Activated T-cell treated with anti-CD3 and anti-CD28 coated beads for 48 hours (primary cell): ENCODE data around the gene ACP7.
"Not testable (repeated sequence)": the region's sequence is repeated elsewhere in the genome, so short reads cannot be mapped to it uniquely, and the experiment has no call there.

Experiments
- DNase-seq: peaks from one replicate; pipeline ENCODE4 v3.0.0-alpha.2; 2020; ENCODE audit warnings: low read depth

Gene ACP7

DNA sequence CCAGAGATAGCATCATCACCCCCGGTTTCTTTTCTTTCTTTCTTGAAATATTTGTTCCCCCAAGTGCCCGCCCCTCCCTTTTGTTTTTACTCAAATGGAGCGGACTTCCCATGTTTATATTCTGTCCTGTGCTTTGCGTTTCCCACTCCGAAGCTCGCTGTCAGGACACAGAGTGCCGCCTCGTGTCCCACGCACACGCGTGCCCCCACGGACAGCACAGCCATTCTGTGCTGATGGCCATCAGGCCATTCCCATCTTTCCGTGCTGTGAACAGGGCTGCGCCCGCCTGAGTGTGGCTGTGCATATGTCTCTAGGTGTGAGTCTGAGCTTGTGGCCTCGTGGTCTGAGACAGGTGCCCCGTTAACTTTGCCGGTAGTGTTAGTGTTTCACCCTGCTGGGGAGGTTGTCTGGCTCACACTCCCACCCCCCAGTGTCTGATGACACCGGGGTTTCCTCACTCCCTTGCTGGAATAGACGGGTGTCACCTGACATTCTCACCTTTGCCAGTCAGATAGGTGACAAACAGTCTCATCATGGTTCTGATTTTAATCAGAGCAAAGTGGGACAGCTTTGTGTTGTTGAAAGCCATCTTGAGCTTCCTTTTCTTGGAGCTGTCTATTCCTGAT lies 48.3 kb downstream of the ACP7 start:
- DNase-seq, result no peak

DNA sequence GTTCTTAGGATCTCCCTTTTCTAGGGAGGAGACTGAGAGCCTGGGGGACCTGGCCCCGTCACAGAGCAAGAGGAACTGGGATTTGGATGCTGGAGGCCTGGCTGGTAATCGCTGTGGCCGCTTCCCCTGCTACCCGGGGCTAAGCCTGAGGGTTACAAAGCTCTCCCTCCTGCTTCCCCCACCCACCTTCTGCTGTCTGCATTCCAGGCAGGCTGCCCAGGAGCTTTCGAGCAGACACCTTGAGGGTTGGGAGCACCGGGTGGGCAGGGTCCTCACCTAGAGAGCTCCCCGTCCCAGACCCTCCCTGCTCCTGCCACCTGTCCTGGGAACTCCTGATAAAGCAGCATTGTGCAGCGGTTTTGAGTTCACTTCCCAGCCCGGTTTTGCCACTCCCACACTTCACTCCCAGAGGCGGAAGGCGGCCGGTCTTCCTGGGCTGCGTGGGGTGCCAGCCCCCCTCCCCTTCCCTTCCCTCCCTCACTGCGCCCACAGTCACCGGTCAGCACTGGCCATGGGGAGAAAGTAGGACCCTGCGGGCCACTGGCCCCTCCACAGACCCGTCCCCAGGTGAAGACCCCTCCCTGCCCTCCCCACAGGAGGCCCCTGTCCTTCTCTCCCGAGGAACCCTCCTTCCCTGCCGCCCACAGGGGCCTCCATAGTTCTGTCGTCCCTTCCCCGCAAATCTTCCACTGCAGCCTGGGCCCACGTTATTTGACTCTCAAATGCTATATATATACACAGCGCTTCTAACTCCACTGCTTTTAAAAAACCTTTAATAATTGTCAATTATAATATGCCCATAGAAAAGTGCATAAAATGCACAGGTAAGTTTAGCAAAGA lies 49.5 kb downstream of the ACP7 start:
- DNase-seq, result no peak

DNA sequence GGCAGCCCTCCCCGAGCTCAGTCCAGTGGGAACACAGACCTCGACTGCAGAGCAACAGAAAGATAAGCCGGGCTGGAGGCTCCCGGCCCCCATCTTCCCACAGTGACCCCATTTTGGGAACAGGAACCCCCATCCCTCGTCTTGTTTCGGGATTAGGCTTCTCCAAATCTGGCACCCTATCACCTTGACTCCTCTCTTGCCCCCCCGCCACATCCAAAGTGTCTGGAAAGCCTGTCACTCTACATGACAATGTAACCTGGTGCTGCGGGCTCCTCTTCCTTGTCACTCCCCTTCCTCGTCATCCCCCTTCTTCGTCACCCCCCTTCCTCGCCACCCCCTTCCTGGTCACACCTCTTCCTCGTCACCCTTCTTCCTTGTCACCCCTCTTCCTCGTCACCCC lies 51.5 kb downstream of the ACP7 start:
- DNase-seq, result no peak

DNA sequence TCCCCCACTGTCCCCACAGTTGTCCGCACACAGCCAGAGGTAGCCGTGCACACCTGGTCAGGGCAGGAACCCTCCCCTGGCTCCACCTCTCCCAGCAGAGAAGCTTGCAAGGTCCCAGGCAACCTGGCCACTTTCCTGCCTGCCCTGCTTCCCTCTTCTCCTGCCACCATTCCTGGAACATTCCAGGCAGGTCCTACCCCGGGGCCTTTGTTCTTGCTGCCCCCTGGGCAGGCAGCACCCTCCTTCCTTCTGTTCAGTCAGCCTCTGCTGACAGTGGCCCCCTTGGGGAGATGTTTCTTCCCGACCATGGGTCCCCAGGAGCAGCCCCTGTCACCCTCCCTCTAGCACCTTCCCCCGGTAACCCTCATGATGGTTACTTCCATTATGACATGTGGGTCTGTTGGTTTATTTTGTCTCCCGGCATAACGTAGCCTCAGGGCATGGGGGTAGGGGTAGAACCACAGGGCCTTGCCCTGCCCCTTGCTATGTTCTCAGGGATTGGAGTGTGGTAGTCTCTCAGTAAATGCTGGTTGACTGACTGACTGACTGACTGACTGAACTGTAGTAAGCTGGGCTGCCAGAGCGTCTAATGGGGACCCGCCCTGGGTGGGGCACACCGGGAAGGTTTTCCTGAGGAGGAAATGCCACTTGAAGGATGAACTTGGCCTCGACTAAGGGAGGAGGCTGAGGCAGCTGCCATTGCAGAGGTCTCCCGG lies 52.2 kb downstream of the ACP7 start:
- no peak for DNase-seq

DNA sequence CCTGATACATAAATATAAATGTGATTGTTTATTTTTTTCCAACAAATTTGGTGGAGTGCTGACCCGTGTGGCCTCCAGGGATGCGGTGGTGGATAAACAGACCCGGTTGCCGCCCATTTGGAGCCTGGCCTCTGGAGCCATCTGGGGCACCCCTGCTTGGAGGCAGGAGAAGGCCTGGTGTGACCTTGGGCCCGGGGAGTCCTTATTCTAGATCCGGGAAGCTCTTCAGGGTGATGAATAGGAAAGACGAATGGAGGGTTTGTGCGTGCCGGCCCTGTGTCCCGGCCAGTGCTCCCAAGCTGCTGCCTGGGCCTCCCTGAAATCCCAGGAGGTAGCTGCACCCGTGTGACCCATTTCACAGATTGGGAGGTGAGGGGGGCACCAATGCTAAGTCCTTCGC lies 53.0 kb downstream of the ACP7 start:
- no peak for DNase-seq

DNA sequence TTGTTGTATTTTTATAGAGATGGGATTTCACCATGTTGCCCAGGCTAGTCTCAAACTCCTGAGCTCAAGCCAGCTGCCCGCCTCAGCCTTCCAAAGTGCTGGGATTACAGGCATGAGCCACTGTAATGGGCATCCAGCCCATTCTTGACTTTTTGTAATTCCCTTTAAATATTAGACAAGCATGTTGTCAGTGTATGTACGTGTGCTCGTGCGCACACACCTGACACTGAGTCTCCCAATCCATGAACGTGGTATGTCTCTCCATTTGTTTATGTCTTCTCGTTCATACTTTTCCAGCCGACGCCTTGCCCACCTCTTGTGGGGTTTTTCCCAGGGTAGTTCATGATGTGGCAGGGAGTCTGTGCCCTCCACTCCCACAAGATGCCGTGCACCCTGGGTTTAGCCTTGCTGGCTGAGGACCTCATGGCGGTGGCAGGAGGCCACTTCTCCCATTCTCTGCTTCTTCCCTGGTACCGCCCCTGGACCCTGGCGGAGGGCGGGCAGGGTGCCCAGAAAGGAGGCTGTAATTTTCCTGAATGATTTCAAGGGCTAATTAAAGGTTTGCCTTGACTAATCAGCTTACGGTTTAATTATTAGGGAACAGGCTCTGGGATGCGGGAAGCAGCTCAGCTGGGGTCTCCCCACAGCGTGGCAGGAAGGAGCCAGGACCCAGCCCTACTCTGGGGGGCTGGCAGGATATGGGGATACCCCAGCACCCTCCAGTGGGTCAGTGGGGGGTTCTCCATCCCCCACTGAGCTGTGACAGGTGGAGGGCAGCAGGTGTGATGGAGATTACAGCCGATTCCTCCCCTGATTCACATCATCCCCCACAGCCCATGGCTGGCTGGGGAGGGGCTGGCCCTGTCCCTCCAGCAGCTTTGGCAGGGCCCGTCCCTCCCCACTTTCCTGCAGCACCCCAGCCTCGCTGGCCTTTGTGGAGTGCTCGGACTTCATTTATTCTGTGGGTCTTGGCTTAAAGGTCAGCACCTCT lies 54.3 kb downstream of the ACP7 start:
- DNase-seq, result no peak

DNA sequence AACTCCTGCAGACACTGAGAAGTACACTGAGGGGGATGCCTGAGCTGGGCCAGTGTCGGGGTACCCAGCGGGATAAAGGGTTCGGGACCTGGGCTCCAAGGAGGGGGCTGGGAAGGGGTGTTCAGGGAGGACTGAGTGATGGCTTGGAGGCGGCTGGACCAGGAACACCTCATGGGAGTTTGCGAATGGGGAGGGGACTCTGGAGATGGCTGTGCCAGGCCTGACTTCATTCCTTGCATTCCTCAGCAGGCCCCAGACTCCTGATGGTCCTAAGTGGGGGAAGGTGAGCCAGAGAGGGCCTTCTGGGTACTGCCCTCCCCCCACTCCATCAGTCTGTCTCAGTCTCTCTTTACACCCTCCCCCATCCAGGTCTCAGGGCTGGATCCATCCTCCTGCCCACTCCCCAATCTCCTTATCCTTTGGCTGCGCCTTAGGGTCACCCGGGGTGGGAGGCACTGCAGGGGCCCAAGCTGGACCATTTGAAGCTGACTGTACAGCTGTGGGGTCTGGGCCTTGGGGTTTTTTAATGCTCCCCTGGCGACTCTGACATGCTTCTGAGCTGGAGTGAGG lies 55.2 kb downstream of the ACP7 start:
- DNase-seq, result no peak

DNA sequence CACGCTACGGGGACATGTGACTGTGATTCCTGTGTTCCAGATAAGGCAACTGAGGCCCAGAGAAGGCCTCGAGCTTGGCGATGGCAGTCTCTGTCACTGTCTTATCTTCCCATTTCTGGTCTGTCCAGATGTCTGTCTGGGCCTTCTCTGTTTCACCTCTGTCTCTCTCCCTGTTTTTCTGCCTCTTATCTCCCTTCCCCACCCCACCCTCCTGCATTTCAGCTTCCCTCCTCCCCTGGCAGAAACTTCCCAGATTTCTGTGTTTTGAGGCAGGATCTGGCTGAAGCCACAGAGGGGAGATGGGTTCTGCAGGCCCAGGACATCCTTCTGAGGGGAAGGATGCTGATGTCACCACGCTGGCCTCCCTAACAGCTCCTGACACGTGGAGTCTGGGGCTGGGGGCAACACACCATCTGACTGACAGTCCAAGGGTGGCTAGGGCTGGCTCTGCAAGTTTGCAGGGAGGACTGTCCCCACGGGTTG lies 55.8 kb downstream of the ACP7 start:
- DNase-seq, result no peak

DNA sequence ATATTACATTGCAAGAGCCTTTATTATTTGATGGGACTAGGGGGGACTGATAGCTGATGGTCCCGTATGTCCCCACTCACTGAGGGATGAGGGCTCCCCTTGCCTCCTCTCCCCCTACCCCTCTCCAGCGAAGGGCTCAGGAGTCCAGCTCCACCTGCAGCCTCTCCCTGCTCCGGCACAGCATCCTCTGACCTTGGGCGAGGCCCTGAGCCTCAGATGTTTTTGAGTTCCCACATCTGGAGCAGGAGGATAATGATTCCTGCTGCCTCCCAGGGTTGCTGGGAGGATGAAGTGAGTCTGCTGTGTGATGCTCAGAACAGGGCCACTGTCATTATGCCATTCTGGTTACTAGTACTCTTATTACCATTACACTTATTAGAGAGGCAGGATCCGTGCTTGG lies 56.4 kb downstream of the ACP7 start:
- DNase-seq, result no peak

DNA sequence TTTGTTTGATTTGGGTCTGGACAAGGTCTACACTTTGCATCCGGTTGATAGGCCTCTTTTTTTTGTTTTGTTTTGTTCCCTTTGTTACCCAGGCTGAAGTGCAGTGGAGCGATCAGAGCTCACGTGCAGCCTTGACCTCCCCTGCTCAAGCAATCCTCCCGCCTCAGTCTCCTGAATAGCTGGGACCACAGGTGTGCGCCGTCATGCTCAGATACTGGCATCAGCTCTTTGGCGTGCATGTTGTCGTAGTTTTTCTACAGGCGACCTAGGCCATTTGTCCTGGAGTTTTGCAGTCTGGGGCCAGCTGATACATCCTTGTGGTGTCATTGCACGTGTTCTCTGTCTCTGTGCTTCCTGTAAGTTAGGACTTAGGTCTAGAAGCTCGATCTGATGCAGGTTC lies 57.8 kb downstream of the ACP7 start:
- no peak for DNase-seq

DNA sequence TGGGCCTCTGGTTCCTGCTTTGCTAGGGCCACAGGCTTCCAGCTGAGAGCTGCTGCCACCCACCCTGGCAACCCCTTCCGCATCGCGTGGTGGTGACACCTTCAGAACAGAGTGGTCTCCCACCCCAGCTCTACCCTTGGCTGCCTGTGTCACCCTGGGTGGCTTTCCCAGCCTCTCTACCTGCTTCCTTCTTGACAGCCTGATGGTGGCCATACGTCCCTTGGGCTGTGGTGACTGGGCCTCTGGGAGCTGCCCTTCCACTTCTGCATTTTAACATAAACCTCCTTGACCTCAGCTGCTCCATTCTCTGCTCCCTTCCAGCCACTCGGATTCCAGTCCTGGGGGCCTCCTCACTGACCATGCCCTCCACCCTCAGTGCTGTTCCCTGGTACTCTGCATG lies 58.5 kb downstream of the ACP7 start:
- no peak for DNase-seq

DNA sequence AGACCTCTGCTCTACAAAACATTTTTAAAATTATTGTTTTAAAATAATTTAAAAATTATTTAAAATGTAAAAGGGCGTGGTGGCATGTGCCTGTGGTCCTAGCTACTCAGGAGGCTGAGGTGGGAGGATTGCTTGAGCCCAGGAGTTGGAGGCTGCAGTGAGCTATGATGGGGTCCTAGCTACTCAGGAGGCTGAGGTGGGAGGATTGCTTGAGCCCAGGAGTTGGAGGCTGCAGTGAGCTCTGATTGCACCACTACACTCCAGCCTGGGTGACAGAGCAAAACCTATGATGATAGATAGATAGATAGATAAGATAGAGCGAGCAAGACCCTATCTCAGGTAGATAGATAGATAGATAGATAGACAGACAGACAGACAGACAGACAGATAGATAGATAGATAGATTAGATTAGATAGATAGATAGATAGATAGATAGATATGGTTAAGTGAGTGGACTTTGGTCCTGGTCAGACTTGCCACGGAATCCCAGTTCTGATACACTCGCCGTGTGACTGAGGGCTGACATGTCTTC lies 59.7 kb downstream of the ACP7 start:
- not testable (repeated sequence) for DNase-seq

DNA sequence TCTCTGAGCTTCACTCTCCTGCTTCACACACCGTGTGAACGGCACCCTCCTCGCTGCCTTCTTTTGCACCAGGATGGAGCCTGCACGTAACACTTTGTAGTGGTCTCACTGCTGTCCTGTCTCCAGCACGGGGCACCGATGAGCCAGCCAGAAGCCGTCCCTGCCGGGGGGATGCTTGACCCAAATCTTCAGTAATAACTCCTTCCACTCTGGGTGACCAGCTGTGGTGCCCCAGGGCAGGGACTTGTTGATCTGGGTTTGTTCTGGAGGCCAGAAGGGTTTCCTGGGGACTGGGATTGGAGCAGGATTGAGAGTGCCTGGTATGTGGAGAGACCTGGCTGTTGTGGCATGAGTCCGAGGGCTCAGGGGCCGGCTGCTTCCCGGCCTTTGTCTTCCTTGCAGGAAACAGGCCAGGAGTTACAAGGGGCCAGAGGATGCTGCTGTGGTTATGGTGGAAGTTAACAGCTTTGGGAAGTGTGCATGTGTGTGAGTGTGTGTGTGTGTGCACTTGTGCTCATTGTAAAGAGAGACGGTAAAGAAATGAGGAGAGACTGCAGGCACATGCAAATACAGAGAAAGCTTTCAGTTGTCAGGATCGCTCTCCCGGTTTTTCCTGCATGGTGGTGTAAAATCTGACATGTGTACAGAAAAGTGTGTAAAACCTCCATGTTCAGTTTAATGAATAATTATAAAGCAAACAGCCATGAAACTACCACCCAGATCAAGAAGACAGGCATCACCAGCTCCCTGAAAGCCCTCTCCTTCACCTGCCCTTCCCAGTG lies 60.3 kb downstream of the ACP7 start:
- no peak for DNase-seq

DNA sequence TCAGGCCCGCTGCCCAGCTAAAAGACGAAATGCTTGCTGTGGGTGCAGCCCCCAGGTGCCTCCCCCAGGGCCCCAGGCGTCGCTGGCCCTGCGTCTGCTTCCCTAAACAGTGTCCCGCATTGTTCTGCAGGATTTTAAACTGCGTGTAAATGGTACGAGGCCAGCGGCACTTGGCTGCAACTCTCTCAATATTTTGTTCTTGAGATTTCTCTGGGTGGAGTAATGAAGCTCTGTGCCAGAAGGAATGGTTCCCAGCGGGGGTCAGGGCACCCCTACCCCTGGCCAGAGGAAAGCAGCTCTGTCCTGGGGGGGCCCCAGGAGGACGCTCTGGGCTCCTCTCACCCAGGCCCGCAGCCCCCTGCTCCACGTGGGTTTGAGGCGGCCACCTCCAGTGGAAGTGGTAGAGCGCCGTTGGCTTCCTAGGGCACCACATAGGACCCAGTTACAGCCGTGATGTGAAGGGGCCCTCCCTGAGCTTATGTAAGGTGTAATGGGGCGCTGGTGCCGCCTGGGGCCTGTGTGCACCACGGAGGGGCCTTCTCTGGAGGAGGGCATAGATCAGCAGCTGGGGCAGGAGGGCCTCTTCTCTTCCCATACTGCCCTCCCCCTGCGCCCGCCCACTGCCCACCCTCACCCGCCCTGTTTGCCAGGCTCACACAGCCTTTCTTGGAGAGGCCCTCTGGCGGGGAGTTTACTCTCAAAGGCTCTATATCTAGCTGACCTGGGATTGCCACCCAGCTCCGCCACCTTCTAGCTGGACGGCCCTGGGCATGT lies 61.2 kb downstream of the ACP7 start:
- no peak for DNase-seq

DNA sequence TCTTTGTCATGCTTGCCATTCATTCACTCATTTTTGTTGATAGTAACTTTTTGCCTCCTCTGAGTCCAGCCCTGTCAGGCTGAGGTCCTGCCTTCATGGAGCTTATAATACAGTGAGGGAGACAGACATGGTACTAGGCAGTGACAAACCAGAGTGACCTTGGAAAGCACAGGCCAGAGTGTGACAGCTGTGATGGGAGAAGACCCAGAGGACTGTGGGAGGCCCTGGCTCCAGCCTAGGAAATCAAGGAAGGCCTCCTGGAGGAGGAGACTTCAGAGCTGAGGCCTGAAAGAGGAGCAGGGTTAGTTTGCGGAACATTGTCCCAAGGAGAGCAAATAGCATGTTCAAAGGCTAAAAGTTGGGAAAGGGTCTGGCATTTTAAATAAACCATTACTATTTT lies 61.9 kb downstream of the ACP7 start:
- DNase-seq, result no peak

DNA sequence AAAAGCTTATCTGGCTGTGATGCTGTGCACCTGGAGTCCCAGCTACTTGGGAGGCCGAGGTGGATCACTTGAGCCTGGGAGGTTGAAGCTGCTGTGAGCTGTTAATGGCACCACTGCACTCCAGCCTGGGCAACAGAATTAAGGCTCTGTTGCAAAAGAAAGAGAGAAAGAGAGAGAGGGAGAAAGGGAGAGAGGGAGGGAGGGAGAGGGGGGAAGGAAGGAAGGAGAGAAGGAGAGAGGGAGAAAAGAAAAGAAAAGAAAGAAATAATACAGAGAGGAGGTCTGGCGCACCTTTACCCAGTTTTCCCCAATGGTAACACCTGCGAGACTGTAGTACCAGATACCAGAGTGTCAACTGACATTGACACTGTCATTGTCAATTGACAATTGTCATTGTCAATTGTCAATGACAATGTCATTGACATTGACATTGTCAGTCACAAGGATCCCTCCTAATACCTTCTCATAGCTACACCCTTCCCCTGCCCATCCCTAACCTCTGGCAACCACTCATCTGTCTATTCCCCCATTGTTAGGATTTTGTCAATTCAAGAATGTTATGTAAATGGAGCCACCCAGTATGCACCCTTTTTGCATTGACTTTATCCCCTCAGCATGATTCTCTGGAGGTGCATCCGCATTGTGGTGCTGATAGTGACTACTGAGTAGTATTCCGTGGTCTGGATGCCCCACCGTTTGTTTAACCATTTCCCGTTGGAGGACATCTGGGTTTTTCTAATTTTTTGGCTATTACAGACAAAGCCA lies 62.7 kb downstream of the ACP7 start:
- DNase-seq, result no peak

DNA sequence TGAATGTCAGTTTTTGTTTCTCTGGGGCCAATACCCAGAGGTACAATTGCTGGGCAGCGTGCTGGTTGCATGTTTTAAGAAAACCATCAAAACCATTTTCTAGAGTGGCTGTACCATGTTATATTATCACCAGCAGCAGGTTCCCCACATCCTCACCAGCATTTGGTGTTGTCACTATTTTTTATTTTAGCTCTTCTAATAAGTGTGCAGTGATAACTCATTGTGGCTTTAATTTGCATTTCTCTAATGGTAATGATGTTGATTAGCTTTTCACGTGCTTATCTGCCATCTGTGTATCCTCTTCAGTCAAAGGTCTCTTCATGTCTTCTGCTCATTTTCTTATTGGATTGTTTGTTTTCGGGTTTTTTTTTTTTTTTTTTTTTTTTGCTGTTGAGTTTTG lies 63.3 kb downstream of the ACP7 start:
- DNase-seq, result no peak

DNA sequence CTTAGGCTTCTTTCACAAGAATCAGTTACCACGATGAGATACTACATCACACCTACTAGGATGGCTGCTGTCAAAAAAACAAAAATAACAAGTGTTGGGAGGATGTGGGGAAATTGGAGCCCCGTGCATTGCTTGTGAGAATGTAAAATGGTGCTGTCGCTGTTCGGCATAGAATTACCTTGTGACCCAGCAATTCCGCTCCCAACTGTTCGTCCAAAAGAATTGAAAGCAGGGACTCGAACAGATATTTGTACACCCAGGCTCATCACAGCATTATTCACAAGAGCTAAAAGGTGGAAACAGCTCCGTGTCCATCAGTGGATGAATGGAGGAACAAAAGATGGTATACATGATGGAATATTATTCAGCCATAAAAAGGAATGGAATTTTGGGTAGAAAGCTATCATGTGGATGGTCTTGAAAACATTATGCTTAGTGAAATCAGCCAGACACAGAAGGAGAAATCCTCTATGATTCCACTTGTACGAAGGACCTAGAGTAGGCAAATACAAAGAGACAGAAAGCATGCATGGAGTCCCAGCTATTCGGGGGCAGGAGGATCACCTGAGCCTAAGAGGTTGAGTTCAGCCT lies 64.9 kb downstream of the ACP7 start:
- no peak for DNase-seq
